Measurements from ENCODE around the gene CACNA2D4.

DNA sequence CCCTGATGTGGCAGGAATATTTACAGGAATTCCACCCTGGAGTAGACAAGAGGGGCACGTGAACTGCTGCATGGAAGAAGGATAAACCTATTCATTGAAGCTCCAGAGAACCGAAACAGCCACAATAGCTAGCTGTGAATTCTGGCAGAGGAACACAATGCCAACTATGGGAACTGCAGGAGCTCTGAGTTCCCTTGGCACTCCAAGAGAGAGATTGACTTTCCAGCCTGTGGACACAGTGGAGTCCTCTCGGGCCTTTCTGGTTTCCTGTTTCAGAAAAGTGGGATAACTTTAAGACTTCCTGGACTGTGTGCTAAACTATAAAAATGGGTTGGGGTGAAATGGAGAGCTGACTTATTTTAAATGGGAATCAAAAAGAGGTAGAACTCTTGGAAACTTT lies 11.9 kb downstream of the CACNA2D4 start:
- TF ChIP-seq POLR2AphosphoS5 (IDR thresholded peaks at IDR 0.05; ENCODE audit: low read depth, low read length): no peak
- TF ChIP-seq SMC3 (IDR thresholded peaks at IDR 0.05; ENCODE audit: low read length): no peak
- no peak for TF ChIP-seq ATF7 (IDR thresholded peaks at IDR 0.05)
- TF ChIP-seq ATF7 (CRISPR knock-in tag; IDR thresholded peaks at IDR 0.05): no peak
- TF ChIP-seq, protein P1, sequence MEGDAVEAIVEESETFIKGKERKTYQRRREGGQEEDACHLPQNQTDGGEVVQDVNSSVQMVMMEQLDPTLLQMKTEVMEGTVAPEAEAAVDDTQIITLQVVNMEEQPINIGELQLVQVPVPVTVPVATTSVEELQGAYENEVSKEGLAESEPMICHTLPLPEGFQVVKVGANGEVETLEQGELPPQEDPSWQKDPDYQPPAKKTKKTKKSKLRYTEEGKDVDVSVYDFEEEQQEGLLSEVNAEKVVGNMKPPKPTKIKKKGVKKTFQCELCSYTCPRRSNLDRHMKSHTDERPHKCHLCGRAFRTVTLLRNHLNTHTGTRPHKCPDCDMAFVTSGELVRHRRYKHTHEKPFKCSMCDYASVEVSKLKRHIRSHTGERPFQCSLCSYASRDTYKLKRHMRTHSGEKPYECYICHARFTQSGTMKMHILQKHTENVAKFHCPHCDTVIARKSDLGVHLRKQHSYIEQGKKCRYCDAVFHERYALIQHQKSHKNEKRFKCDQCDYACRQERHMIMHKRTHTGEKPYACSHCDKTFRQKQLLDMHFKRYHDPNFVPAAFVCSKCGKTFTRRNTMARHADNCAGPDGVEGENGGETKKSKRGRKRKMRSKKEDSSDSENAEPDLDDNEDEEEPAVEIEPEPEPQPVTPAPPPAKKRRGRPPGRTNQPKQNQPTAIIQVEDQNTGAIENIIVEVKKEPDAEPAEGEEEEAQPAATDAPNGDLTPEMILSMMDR (CRISPR knock-in tag; IDR thresholded peaks at IDR 0.05): no peak
- TF ChIP-seq, protein P2, sequence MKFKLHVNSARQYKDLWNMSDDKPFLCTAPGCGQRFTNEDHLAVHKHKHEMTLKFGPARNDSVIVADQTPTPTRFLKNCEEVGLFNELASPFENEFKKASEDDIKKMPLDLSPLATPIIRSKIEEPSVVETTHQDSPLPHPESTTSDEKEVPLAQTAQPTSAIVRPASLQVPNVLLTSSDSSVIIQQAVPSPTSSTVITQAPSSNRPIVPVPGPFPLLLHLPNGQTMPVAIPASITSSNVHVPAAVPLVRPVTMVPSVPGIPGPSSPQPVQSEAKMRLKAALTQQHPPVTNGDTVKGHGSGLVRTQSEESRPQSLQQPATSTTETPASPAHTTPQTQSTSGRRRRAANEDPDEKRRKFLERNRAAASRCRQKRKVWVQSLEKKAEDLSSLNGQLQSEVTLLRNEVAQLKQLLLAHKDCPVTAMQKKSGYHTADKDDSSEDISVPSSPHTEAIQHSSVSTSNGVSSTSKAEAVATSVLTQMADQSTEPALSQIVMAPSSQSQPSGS (CRISPR knock-in tag; IDR thresholded peaks at IDR 0.05): no peak
- TF ChIP-seq EP300 (IDR thresholded peaks at IDR 0.05; ENCODE audit: low read depth in 2 of 2, low read length in 2 of 2): no peak
- no peak for TF ChIP-seq EP300 (CRISPR knock-in tag; IDR thresholded peaks at IDR 0.05; ENCODE audit: borderline replicate concordance)
- TF ChIP-seq, protein P3, sequence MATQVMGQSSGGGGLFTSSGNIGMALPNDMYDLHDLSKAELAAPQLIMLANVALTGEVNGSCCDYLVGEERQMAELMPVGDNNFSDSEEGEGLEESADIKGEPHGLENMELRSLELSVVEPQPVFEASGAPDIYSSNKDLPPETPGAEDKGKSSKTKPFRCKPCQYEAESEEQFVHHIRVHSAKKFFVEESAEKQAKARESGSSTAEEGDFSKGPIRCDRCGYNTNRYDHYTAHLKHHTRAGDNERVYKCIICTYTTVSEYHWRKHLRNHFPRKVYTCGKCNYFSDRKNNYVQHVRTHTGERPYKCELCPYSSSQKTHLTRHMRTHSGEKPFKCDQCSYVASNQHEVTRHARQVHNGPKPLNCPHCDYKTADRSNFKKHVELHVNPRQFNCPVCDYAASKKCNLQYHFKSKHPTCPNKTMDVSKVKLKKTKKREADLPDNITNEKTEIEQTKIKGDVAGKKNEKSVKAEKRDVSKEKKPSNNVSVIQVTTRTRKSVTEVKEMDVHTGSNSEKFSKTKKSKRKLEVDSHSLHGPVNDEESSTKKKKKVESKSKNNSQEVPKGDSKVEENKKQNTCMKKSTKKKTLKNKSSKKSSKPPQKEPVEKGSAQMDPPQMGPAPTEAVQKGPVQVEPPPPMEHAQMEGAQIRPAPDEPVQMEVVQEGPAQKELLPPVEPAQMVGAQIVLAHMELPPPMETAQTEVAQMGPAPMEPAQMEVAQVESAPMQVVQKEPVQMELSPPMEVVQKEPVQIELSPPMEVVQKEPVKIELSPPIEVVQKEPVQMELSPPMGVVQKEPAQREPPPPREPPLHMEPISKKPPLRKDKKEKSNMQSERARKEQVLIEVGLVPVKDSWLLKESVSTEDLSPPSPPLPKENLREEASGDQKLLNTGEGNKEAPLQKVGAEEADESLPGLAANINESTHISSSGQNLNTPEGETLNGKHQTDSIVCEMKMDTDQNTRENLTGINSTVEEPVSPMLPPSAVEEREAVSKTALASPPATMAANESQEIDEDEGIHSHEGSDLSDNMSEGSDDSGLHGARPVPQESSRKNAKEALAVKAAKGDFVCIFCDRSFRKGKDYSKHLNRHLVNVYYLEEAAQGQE (IDR thresholded peaks at IDR 0.05; ENCODE audit: borderline replicate concordance in 1 of 2, low read depth in 1 of 2, low read length in 2 of 2): no peak
- no peak for TF ChIP-seq TAF1 (CRISPR knock-in tag; IDR thresholded peaks at IDR 0.05)
- TF ChIP-seq MTA3 (CRISPR knock-in tag; IDR thresholded peaks at IDR 0.05): no peak
- TF ChIP-seq HNRNPLL (IDR thresholded peaks at IDR 0.05; ENCODE audit: low read depth, low read length, poor library complexity, severe bottlenecking): no peak
- no peak for TF ChIP-seq RBM39 (IDR thresholded peaks at IDR 0.05; ENCODE audit: low read depth, low read length, poor library complexity, severe bottlenecking)
